Cortex of kidney (tissue), 1 donor: ENCODE measurements around the gene KIF13A.
"Not testable (repeated sequence)": the region's sequence is repeated elsewhere in the genome, so short reads cannot be mapped to it uniquely, and the experiment has no call there.

Experiments used
- DNase-seq: peaks from one replicate; lab custom pipeline; 2025; lab: John Stamatoyannopoulos, UW

The KIF13A gene

GRCh38 chr6:17998442-17998841 is 11.0 kb upstream of the KIF13A start:
- no peak for DNase-seq

GRCh38 chr6:17998003-17998402 is 10.6 kb upstream of the KIF13A start:
- DNase-seq: no peak

- no peak for DNase-seq
Observed at GRCh38 chr6:17995414-17995813, 8.0 kb upstream of the KIF13A start.

- DNase-seq: no peak
Observed at GRCh38 chr6:17994019-17994418, 6.6 kb upstream of the KIF13A start.

GRCh38 chr6:17988422-17988944 is 1.0 kb upstream of the KIF13A start:
- DNase-seq: no peak

GRCh38 chr6:17987697-17988421 is 424 bp upstream of the KIF13A start:
- no peak for DNase-seq

- no peak for DNase-seq
Observed at GRCh38 chr6:17986656-17987446, 584 bp downstream of the KIF13A start.

- no peak for DNase-seq
Observed at GRCh38 chr6:17985934-17986655, 1.3 kb downstream of the KIF13A start.

GRCh38 chr6:17984812-17985670 is 2.4 kb downstream of the KIF13A start:
- no peak for DNase-seq

- DNase-seq: no peak
Observed at GRCh38 chr6:17984399-17984798, 3.0 kb downstream of the KIF13A start.

- DNase-seq: no peak
Observed at GRCh38 chr6:17983730-17984129, 3.7 kb downstream of the KIF13A start.

GRCh38 chr6:17980329-17980728 is 7.1 kb downstream of the KIF13A start:
- no peak for DNase-seq

GRCh38 chr6:17979479-17979878 is 8.0 kb downstream of the KIF13A start:
- no peak for DNase-seq

GRCh38 chr6:17976258-17976657 is 11.2 kb downstream of the KIF13A start:
- DNase-seq: not testable (repeated sequence)

- no peak for DNase-seq
Observed at GRCh38 chr6:17974570-17975368, 12.7 kb downstream of the KIF13A start.

- no peak for DNase-seq
Observed at GRCh38 chr6:17972978-17973622, 14.3 kb downstream of the KIF13A start.

- DNase-seq: no peak
Observed at GRCh38 chr6:17972074-17972952, 15.1 kb downstream of the KIF13A start.

- no peak for DNase-seq
Observed at GRCh38 chr6:17971128-17972073, 16.0 kb downstream of the KIF13A start.
